ENCODE measurements around the gene CDH4. TPM values are rescaled to one million over a fixed set of nuclear protein-coding genes. Genes with fewer than 3 reads are reported as not detected.

Gene CDH4
- total RNA-seq, 1 donor from 2014 or later: not detected

DNA sequence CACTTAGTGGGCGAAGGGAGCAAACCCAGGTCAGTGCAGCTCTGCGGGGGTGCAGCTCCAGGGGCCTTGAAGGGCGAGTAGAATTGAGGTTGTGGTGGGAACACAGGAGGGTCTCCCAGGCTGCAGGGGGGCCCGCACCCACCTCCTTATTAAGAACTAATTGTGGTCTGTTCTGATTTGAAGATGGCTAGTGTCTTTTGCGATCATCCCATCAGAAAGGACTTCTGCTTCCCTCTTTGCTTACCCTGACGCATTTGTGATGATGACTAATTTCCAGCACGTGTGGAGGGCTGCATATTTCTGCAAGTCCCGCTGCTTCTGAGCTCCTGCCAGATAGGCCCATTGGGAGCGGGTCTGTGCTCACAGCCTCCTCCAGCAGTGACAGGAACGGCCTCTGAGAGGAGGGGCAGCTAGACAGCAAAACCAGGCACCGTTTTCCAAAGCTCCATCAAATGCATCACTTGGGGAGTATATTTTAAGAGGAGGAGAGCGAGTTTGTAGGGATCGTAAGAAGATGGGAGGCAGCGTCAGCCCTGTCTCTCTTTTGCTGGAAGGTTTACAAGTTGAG, 268.9 kb downstream of the CDH4 start:
- ChIA-PET POLR2A (no interaction called here), CTCF (no interaction called here)
- peaks cover 6% of the 10 kb centered on the region for H3K9me3 Mint-ChIP-seq
- ATAC-seq (ENCODE audit: low read depth) (no peak), DNase-seq (no peak)
- no peaks in the 10 kb centered on the region for H3K36me3 Mint-ChIP-seq (ENCODE audit: low read depth)
- intact Hi-C loops (cut with micrococcal nuclease): no loop called here
- no peak overlapping the region for H3K27ac Mint-ChIP-seq
- TF ChIP-seq, protein P1, sequence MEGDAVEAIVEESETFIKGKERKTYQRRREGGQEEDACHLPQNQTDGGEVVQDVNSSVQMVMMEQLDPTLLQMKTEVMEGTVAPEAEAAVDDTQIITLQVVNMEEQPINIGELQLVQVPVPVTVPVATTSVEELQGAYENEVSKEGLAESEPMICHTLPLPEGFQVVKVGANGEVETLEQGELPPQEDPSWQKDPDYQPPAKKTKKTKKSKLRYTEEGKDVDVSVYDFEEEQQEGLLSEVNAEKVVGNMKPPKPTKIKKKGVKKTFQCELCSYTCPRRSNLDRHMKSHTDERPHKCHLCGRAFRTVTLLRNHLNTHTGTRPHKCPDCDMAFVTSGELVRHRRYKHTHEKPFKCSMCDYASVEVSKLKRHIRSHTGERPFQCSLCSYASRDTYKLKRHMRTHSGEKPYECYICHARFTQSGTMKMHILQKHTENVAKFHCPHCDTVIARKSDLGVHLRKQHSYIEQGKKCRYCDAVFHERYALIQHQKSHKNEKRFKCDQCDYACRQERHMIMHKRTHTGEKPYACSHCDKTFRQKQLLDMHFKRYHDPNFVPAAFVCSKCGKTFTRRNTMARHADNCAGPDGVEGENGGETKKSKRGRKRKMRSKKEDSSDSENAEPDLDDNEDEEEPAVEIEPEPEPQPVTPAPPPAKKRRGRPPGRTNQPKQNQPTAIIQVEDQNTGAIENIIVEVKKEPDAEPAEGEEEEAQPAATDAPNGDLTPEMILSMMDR (IDR thresholded peaks at IDR 0.05): no peak
- H3K4me3 Mint-ChIP-seq: no peak overlapping the region
- no peaks in the 10 kb centered on the region for H3K4me1 Mint-ChIP-seq
- no peaks in the 10 kb centered on the region for H3K27me3 Mint-ChIP-seq

DNA sequence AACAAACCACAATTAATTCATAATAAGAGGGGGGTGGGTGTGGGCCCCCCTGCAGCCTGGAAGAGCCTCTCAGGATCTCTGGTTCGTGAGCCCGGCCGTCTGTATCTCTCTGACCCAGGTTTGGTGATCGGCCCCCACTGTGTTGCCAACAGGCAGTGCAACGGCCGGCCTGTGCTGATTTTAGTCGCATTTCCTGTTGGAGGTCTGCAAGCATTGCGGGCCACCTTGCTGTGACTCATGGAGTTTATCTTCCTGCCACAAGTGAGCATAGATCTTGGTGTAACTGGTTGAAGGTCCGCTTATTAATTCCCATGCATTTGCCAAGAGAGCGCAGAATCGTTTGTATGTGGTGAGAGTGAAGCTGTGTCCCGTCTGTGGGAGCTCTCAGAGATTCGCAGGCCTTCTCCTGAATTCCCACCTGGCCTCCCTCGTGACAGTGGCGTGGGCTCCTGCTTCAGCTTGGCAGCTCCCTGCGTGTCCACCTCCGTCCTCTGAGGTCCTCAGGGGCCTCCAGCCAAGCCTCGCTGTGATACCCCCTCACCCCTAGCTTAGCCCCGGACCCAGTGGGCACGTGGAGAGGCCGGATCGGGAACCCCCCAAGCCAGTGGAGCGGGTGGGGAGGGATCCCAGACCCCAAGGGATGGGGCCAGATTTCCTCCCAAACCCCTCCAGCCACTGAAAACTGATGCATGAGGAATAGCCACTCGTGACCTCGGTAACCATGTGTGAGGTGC, 269.8 kb downstream of the CDH4 start:
- Mint-ChIP-seq H3K27me3 (no peaks in the 10 kb centered on the region), H3K4me1 (no peaks in the 10 kb centered on the region), H3K9me3 (peaks cover 6% of the 10 kb centered on the region), H3K27ac (no peak overlapping the region), H3K36me3 (ENCODE audit: low read depth) (no peaks in the 10 kb centered on the region), H3K4me3 (no peak overlapping the region)
- CTCF ChIA-PET: no interaction called here
- TF ChIP-seq, protein P1 (IDR thresholded peaks at IDR 0.05): no peak
- POLR2A ChIA-PET: no interaction called here
- no peak for ATAC-seq (ENCODE audit: low read depth)
- intact Hi-C loops (cut with micrococcal nuclease): no loop called here
- no peak for DNase-seq

DNA sequence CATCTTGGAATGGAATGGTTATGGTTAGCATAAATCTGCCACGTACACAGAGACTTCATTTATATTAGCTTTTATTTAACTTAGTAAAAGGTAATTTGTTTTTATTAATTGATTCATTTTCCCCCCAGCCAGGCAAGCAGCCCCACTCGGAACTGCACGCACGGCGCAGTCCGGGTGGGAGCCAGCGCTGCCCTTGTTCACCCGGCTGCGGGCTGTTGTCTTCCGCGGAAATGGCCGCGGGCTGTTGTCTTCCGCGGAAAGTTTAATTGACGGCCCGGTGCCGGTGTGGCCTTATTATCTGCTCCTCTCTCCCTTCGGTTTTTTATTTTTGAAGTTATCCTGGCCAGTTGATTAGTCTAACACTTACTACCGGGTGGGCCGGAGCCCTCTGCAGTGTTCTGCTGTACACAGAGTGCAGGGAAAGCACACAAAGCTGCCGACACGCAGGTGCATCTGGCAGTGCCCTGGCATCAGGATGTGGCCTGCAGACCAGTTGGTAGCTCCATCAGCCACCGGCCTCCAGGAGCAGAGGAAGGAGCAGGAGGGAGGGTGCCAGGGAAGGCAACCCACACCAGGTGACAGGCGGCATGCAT, 270.5 kb downstream of the CDH4 start:
- H3K4me3 Mint-ChIP-seq: no peak overlapping the region
- DNase-seq (no peak), ATAC-seq (ENCODE audit: low read depth) (no peak)
- TF ChIP-seq, protein P1 (IDR thresholded peaks at IDR 0.05): no peak
- peaks cover 6% of the 10 kb centered on the region for H3K9me3 Mint-ChIP-seq
- intact Hi-C loops (cut with micrococcal nuclease): no loop called here
- H3K36me3 Mint-ChIP-seq (ENCODE audit: low read depth): no peaks in the 10 kb centered on the region
- ChIA-PET POLR2A (no interaction called here), CTCF (no interaction called here)
- H3K27ac Mint-ChIP-seq: no peak overlapping the region
- H3K4me1 Mint-ChIP-seq: no peaks in the 10 kb centered on the region
- no peaks in the 10 kb centered on the region for H3K27me3 Mint-ChIP-seq

DNA sequence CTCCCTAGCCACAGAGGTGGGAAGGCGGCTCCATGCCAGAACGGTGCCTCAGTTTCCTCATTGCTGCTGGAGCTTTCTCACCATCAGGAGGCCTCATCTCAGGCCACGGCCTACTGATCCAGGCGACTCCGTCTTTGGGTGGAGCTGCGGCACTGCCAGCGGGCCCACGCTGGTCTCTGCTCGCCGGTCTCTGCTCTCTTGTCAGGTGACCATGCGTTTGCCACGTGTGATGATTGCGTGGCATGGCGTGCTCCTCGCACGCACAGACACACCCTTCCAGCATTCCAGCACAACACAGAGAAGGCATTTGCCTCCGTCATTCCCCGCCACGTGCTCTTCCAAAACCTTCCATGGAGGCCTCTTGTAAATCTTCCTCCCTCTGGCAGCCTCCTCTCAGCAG, 271.1 kb downstream of the CDH4 start:
- Mint-ChIP-seq H3K36me3 (ENCODE audit: low read depth) (no peaks in the 10 kb centered on the region), H3K27me3 (no peaks in the 10 kb centered on the region), H3K27ac (no peak overlapping the region), H3K4me1 (no peaks in the 10 kb centered on the region), H3K4me3 (no peak overlapping the region), H3K9me3 (peaks cover 6% of the 10 kb centered on the region)
- intact Hi-C loops (cut with micrococcal nuclease): no loop called here
- ChIA-PET CTCF (no interaction called here), POLR2A (no interaction called here)
- TF ChIP-seq, protein P1 (IDR thresholded peaks at IDR 0.05): no peak
- no peak for ATAC-seq (ENCODE audit: low read depth)
- no peak for DNase-seq

- ATAC-seq (ENCODE audit: low read depth) (no peak), DNase-seq (no peak)
- TF ChIP-seq, protein P1 (IDR thresholded peaks at IDR 0.05): no peak
- no peak overlapping the region for H3K4me3 Mint-ChIP-seq
- H3K27me3 Mint-ChIP-seq: no peaks in the 10 kb centered on the region
- CTCF ChIA-PET: no interaction called here
- intact Hi-C loops (cut with micrococcal nuclease): no loop called here
- H3K4me1 Mint-ChIP-seq: no peaks in the 10 kb centered on the region
- no peaks in the 10 kb centered on the region for H3K9me3 Mint-ChIP-seq
- H3K27ac Mint-ChIP-seq: no peak overlapping the region
- POLR2A ChIA-PET: no interaction called here
- H3K36me3 Mint-ChIP-seq (ENCODE audit: low read depth): no peaks in the 10 kb centered on the region
Measured at GRCh38 chr20:61524951-61525666, 273.0 kb downstream of the CDH4 start.

Measured in activated B cell treated with CpG ODN at 0.5 μM for 24 hours (primary cell).